ENCODE measurements around the gene FALEC. TPM values are rescaled to one million over a fixed set of nuclear protein-coding genes. Genes with fewer than 3 reads are reported as not detected.

Gene FALEC
- total RNA-seq, 1 donor from 2014 or later, result not detected

- Mint-ChIP-seq H3K4me1 (ENCODE audit: low read depth) (peaks cover 31% of the 10 kb centered on the region), H3K9me3 (ENCODE audit: low read depth) (no peaks in the 10 kb centered on the region)
- no peak for TF ChIP-seq CTCF (IDR thresholded peaks at IDR 0.05)
These were observed 40.7 kb downstream of the FALEC start for GRCh38 chr1:150555971-150556865.

GRCh38 chr1:150557065-150557600, 41.6 kb downstream of the FALEC start:
- no peaks in the 10 kb centered on the region for H3K27me3 Mint-ChIP-seq (ENCODE audit: low read depth)
- H3K36me3 Mint-ChIP-seq (ENCODE audit: low read depth), result no peaks in the 10 kb centered on the region
- H3K27ac Mint-ChIP-seq (ENCODE audit: unreplicated experiment), result no peak overlapping the region
- no peak overlapping the region for H3K4me3 Mint-ChIP-seq (ENCODE audit: unreplicated experiment)
- DNase-seq (ENCODE audit: low spot score), result no peak
- TF ChIP-seq CTCF (IDR thresholded peaks at IDR 0.05), result no peak
- peaks cover 31% of the 10 kb centered on the region for H3K4me1 Mint-ChIP-seq (ENCODE audit: low read depth)
- H3K9me3 Mint-ChIP-seq (ENCODE audit: low read depth), result no peaks in the 10 kb centered on the region

More at GRCh38 chr1:150555971-150556865, 40.7 kb downstream of the FALEC start:
- H3K27me3 Mint-ChIP-seq (ENCODE audit: low read depth), result no peaks in the 10 kb centered on the region
- no peaks in the 10 kb centered on the region for H3K36me3 Mint-ChIP-seq (ENCODE audit: low read depth)
- H3K4me3 Mint-ChIP-seq (ENCODE audit: unreplicated experiment), result no peak overlapping the region
- peak; percentile 69 for DNase-seq (ENCODE audit: low spot score)
- H3K27ac Mint-ChIP-seq (ENCODE audit: unreplicated experiment), result no peak overlapping the region

GRCh38 chr1:150557813-150558212, 42.3 kb downstream of the FALEC start:
- Mint-ChIP-seq H3K27ac (ENCODE audit: unreplicated experiment) (no peak overlapping the region), H3K4me3 (ENCODE audit: unreplicated experiment) (no peak overlapping the region), H3K36me3 (ENCODE audit: low read depth) (no peaks in the 10 kb centered on the region), H3K9me3 (ENCODE audit: low read depth) (no peaks in the 10 kb centered on the region), H3K27me3 (ENCODE audit: low read depth) (no peaks in the 10 kb centered on the region), H3K4me1 (ENCODE audit: low read depth) (peaks cover 31% of the 10 kb centered on the region)
- DNase-seq (ENCODE audit: low spot score), result no peak
- TF ChIP-seq CTCF (IDR thresholded peaks at IDR 0.05), result no peak

- Mint-ChIP-seq H3K4me1 (ENCODE audit: low read depth) (peaks cover 35% of the 10 kb centered on the region), H3K36me3 (ENCODE audit: low read depth) (no peaks in the 10 kb centered on the region), H3K9me3 (ENCODE audit: low read depth) (no peaks in the 10 kb centered on the region), H3K4me3 (ENCODE audit: unreplicated experiment) (no peak overlapping the region), H3K27ac (ENCODE audit: unreplicated experiment) (no peak overlapping the region), H3K27me3 (ENCODE audit: low read depth) (no peaks in the 10 kb centered on the region)
- TF ChIP-seq CTCF (IDR thresholded peaks at IDR 0.05), result no peak
- DNase-seq (ENCODE audit: low spot score), result no peak
These were observed 42.8 kb downstream of the FALEC start for GRCh38 chr1:150558303-150558704.

- DNase-seq (ENCODE audit: low spot score), result peak; percentile 78
- Mint-ChIP-seq H3K9me3 (ENCODE audit: low read depth) (no peaks in the 10 kb centered on the region), H3K4me3 (ENCODE audit: unreplicated experiment) (no peak overlapping the region), H3K36me3 (ENCODE audit: low read depth) (no peaks in the 10 kb centered on the region), H3K27ac (ENCODE audit: unreplicated experiment) (no peak overlapping the region), H3K4me1 (ENCODE audit: low read depth) (peaks cover 42% of the 10 kb centered on the region), H3K27me3 (ENCODE audit: low read depth) (no peaks in the 10 kb centered on the region)
- no peak for TF ChIP-seq CTCF (IDR thresholded peaks at IDR 0.05)
These were observed 43.5 kb downstream of the FALEC start for GRCh38 chr1:150558761-150559655.
